Measurements from ENCODE around the gene MATR3.
"Not testable (repeated sequence)": the region's sequence is repeated elsewhere in the genome, so short reads cannot be mapped to it uniquely, and the experiment has no call there.

MATR3 gene, protein sequence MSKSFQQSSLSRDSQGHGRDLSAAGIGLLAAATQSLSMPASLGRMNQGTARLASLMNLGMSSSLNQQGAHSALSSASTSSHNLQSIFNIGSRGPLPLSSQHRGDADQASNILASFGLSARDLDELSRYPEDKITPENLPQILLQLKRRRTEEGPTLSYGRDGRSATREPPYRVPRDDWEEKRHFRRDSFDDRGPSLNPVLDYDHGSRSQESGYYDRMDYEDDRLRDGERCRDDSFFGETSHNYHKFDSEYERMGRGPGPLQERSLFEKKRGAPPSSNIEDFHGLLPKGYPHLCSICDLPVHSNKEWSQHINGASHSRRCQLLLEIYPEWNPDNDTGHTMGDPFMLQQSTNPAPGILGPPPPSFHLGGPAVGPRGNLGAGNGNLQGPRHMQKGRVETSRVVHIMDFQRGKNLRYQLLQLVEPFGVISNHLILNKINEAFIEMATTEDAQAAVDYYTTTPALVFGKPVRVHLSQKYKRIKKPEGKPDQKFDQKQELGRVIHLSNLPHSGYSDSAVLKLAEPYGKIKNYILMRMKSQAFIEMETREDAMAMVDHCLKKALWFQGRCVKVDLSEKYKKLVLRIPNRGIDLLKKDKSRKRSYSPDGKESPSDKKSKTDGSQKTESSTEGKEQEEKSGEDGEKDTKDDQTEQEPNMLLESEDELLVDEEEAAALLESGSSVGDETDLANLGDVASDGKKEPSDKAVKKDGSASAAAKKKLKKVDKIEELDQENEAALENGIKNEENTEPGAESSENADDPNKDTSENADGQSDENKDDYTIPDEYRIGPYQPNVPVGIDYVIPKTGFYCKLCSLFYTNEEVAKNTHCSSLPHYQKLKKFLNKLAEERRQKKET

DNA sequence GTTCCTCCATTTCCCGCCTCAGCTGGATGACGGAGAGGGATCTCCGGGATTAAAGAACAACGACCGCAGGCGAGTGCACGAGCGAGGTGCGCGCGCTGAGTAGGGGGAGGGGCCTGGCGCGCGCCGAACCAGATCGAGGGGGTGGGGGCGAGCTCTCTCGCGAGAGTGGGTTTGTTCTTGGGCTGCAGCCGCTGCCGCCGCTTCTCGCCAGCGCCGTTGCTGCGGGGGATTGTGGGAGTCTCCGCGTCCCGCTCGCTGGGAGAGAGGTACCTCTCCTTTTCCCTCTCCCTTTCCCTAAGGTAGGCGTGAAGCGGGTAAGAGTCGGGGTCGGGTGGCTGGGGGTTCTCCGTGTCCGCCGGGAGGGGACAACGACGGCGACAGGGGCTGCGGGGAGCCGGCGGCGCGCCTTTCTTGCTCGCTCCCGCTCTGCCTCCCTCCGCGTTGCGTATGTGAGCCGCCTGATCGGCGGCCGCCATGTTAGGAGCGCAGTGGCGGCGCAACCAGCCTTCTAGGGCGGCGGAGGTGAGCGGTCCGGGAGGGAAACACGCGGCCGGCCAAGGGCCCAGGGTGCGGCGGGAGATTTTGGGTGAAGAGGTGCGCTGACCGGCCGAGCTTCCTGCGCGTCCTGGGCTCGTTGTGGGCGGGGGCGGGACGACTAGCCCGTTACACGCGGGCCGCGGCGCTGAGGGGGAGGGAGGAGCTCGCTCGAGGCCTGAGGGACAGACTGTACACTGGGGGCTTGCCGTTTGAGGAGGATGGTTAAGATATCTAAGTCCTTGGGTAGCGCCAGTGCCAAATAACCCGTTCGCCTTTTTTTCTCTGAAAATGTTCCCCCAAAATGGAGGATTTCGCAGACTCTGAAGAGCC is at the start of gene MATR3:
MATR3 (plus strand) TSS at position 234 of the 867 bp plus-strand sequence. CDS start 13,676 bp downstream, outside the sequence.
- DNase-seq, result peak; percentile 83

DNA sequence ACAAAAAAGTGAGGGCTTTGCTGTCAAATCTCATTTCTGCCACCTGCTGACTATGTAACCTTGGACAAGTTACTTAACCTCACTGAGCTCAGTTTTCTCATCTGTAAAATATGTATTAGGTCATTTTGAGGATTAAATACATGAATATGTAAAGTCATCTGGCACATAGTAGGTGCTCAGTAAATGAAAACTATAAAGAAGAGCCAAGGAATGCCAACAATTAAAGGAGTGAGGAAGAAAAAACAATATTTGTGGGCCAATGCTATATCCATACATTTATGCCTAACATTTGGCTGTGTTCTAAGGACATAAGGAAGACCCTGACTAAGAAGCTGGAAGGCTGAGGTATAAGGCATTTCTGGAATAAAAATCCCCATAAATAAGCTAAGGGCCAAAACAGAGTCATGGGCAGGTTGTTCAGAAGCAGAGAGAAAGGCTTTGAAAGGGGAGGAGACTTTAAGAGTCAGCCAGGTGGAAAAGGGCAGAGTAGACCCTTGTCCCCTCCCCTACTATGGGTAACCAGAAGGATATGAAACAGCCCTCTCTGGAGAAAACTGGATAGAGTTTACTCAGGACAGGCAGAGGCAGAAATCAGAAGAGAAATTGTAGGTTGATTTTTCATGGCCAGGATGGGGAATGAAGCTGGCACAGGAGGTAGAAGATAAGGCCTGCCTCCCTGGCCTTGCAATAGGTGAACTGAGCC is 47.8 kb upstream of the MATR3 start:
- DNase-seq, result no peak

DNA sequence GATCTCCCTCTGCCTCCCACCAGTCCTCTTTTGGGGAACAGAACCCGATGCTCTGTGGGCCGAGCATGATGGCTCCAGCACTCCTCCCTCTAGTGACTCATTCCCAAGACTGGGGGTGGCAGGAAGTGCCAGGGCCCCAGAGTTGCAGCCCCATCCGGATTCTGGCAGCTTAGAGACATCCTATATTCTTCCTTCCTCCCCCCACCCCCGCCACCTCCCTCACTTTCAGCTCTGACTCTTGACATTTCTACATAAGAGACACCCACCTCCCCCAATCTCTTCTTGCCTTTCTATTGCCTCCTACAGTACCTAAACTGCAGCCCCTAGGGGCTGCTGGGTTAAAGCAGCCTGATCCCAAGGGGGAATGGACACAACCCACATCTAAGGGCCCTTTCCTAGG is 47.1 kb upstream of the MATR3 start:
- DNase-seq, result no peak

DNA sequence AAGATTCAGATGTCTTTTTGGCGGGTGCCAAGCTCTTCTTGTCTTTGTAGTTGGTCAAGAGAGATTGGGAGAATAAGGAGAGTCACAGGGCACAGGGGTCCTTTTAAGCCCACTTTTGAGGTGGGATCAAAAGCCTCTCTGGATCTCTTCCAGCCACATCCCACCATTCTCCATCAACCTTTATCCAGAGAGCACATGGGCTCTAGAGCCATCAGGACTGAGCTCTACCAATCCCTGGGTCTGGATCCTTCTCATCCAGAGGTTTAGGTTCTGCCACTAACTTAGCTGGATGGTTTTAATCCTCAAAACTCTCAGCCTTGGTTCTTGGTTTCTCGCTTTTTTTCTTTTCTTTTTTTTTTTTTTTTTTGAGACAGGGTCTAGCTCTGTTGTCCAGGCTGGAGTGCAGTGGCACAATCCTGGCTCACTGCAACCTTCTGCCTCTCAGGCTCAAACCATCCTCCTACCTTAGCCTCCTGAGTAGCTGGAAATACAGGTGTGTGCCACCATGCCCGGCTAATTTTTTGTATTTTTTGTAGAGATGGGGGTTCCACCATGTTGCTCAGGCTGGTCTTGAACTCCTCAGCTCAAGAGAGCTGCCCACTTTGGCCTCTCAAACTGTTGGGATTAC is 44.6 kb upstream of the MATR3 start:
- no peak for DNase-seq

DNA sequence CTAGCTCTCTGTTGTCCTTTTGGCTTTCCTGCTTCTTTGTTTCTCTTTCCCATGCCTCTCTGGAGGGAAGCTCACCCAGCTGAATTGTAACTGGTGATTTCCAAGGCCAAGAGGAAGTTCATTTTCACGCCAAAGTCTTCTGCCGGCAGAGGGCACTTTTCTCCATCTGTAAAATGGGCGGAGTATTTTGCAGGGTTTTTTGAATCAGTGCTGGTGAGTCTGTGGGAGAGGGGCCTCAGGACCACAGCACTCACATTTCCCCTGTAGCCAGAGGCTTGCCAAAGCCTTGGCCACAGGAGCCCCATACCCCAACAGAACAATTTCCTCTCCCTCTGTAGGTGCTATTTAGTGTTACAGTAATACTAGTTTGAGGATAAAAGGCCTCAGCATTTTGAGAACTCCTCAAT is 42.3 kb upstream of the MATR3 start:
- DNase-seq, result no peak

DNA sequence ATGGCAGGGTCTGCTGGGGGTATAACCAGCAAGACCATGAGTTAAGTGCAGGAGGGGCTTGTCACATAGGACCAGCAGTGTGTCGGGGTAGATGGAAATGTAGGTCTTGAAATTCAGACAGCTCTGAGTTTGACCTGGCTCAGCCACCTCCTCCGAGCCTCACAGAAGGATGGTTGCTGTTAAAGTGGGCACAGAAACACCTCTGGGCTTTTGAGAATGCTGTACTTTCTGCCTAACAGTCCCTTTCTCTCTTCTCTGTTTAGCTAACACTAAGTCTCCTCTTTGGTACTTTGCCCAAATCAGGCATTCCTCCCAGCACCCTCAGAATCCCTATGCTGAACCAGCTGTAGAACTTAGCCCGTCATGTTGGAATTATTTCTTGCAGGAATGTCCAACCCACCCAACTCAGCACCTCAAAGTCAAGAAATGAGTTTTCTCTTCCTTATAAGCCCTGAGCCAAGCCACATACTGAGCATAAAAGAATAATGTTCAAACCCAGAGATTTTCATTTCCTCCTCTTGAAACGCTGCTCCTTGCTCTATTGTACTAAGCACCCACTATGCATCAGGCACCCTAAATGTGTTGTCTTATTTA is 41.7 kb upstream of the MATR3 start:
- no peak for DNase-seq

DNA sequence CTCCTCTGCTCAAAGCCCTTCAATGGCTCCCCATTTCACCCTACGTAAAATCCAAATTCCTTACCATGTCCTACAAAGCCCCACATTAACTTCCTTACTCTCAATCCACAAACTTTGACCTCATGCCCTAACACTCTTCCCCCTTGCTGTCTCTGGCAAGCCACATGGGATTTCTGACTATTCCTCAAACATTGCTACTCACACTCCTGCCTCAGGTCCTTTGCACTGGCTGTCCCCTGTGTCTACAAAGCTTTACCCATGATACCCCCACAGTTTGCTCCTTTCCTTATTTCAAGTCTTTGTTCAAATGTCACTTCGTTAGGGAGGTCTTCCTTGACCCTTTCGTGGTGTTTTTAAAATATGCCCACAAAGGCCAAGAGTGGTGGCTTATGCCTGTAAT is 40.4 kb upstream of the MATR3 start:
- no peak for DNase-seq

DNA sequence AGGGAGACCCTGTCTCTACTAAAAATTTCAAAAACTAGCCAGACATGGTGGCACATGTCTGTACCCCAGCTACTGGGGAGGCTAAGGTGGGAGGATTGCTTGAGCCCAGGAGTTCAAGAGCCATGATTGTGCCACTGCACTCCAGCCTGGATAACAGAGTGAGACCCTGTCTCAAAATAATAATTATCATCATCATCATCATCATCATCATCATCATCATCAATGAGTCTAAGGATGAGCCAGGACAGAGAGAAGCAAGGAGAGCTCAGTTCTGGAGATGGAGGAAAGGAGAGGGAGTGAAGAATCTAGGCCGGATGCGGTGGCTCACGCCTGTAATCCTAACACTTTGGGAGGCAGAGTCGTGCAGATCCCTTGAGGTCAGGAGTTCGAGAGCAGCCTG is 36.7 kb upstream of the MATR3 start:
- no peak for DNase-seq

DNA sequence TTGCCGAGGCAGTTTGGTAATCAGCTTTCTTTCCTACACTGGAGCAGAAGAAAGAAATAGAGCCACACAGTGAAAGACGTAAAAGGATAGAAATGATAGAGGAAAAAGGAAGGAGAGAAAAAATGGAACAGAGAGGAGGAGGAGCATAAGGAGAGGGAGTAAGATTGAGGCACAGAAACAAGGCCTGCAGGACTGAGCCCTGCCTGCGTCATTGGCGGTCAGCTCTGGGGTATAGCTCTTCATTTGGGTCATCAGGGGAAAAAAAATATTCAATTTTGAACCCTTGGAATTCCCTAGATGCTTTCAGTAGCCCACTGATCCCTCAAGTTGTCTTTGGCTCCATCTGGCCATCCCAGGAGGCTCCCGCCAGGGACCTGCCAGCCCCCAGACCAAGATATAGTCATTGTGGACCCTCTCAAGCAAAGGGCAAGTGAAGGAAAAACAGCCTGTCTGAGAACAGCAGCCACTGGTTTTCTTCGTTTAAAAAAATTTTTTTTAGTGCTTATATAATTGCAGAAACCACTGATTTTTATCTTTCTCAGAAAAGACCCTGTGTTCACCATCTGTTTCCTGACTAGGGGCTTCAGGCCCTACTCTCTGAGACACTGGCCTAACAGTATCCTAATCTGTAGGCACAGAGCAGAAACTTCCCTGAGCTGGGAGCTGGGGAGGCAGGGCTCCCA is 31.3 kb upstream of the MATR3 start:
- DNase-seq, result no peak

DNA sequence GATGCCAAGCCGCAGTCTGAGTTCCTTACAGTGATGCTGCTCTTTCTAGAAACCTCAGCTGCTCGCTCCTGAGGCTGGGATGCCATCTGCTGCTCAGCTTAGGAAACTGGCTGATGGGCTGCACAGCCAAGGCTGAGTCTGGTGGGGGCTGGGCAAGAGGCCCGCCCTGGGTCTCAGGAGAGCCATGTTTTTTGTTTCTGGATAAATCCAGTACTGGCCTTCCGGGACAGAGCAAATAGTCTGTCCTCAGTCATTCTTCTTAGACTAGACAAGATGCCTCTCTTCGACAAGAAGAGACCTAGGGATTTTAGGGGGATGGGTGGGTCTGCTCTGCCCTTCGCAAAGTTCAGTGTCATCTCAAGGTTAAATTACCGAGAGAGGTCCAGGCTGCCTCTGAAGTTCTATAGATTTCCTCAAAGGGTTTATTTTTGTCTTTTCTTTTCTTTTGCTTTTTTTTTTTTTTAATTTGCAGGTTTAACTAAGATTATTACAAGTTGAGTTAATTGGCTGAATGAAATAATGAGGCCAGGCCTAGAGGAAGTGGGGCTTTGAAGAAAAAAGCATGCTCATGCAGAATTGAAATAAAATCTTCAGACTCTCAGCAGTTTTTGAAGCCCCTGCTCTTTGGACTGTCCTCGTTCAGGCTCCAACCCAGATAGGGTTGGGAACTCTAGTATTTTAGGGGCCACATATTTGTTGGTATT is 30.6 kb upstream of the MATR3 start:
- DNase-seq, result peak; percentile 74

DNA sequence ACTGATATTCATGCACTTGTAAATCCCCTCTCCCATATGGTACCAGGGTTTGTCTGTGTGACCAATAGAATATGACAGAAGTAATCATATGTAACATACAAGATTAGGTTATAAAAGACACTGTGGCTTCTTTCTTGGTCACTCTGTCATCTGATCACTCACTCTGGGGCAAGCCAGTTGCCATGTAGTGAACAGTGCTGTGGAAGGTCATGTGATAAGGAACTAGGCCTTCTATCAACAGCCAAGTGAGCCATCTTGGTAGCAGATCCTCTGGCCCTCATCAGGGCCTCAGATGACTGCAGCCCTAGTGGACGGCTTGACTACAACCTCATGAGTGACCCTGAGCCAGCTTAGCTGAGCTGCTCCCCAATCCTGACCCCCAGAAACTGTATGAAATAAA is 30.0 kb upstream of the MATR3 start:
- DNase-seq, result no peak

DNA sequence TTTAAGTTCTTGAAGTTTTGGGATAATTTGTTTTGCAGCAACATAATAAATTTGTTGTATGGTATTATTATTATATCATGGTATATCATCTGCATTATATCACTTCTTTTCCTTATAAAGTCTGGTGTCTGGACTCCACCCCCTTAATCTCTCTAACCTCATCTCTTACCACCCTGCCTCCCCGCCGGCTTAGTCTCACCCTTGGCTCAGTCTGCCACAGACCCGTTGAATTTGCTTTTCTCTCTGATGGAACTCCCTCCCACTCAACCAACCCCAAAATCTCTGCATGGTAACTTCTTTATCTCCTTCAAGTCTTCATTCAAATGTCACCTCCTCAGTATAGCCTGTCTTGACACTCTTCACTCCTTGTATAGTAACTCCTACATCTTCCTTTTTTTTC is 29.6 kb upstream of the MATR3 start:
- DNase-seq, result no peak

DNA sequence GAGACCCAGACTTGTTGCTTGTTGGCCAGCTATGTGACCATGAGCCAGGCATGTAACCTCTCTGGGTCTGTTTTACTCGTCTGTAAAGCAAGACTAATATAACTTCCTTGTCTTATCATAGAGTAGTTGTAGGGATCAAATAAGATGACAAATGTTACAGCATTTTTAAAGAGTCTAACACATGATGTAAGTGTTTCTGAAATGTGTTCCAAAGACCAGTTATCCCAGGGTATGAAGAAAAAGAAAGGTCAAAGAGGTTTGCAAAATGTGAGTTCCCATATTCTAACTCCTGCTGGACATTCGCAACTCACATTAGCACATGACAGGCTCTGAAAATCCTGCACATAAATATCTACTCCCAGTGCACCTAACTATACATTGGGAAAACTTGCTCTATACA is 28.5 kb upstream of the MATR3 start:
- DNase-seq, result no peak

DNA sequence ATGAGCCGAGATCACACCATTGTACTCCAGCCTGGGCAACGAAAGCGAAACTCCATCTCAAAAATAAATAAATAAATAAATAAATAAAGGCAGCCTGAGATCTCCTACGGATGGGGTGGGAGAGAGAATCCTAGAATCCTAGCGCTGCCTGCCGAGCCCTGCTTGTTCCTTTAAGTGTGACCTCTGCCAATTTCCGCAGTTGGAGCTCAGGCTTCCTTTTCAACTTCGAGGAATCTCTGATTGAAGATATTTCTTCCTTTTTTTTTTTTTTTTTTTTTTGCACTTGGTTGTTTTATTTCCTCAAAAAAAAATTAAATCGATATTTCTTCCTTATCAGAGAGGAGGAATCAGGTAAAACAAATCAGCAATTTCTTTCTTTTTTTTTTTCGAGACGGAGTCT is 27.3 kb upstream of the MATR3 start:
- DNase-seq, result no peak

DNA sequence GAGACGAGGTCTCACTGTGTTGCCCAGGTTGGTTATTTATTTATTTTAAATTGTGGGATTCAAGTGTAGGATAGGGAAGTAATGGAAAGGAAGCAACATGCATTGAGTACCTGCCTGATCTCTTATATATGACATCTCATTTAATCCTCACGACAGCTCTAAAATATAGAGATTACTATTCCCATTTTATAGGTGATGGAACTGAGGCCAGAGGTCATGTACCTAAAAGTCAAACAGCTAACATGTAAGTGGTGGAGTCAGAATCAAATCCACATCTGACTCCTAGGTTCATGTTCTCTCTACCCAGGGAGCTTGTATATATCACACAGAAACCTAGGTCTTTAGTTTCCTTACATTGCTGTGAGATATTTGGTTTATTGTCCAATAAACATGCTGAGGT is 26.1 kb upstream of the MATR3 start:
- DNase-seq, result no peak

DNA sequence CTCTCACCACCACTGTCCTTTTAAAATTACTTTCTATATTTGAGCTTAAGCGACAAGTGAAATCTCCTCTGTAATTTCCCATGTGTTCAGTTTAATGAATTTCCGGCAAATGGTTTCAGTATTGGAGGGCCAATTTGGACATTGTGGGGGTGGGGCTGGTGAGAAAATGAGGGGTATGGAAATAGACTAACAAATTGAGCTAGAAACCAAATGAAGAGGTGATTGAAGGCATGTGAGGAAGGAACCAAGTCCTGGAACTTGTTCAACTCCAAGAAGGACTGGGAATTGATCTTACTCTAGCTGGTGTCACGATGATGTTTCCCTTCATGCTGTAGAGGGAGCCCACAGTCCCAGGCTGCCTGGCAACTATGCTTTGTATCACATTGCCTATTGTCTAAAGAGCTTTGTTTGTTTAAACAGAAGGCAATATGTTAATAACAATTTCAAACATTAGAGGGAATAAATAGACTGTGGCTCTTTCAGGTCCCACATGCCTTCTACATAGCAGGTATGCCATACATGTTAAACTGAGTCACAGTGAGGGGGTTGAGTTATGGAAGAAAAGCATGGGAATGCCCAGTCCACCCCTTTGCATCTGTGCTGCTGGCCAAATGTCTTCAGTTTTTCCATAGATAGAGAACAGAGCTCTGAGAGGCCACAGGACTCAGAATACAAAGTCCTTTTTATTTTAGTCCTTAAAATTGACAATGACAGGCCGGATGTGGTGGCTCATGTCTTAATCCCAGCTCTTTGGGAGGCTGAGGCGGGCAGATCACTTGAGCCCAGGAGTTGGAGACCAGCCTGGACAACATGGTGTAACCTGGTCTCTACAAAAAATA is 25.0 kb upstream of the MATR3 start:
- DNase-seq, result no peak

DNA sequence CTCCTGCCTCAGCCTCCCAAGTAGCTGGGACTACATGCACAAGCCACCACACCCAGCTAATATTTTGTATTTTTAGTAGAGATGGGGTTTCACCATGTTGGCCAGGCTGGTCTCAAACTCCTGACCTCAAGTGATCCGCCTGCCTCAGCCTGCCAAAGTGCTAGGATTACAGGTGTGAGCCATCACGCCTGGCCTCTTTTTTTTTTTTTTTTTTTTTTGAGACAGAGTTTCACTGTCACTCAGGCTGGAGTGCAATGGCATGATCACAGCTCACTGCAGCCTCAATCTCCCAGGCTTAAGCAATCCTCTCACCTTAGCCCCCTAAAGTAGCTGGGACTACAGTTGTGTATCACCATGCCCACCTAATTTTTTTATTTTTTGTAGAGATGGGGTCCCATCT is 22.8 kb upstream of the MATR3 start:
- DNase-seq, result not testable (repeated sequence)

DNA sequence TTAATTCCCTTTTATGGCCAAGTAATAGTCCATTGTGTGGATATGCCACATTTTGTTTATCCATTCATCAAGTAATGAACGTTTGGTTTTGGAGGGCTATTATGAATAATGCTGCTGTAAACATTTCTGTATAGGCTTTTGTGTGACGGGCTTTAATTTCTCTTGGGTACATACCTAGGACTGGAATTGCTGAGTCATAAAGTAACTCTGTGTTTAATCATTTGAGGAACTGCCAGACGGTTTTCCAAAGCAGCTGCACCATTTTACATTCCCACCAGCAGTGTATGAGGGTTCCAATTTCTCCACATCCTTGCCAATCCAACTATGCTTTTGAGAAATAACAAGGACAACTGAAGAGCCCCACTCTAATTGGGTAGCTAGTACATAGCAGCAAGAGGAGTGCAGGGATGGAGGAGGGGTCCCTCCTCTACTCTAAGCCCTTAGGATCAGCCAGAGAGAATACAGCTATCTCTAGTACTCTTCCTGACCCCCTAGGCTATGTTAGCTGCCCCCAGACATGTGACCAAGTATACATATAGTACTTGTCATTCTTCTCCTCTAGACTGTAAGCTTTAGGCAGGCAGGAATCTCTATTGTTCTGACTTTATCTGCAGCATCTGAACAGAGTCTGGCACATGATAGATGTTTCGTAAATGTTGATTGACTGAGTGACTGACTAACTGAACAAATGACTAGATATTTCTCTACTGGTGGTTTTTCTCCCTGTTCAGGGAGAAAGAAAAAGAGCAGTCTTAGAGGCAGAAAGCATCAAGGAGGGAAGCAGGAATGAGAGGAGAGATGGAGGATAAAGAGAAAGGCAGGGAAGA is 22.1 kb upstream of the MATR3 start:
- DNase-seq, result peak; percentile 50

All from DMS153 (cell line).